HG03460 (cell line): ENCODE measurements around the gene THSD7B.

Experiments
- ATAC-seq: cut with Tn5 transposase; IDR thresholded peaks from one replicate; pipeline ENCODE4 v1.9.1; 2021; ENCODE audit not compliant: unreplicated experiment

THSD7B gene

GRCh38 chr2:137333386-137334165 is 568.2 kb downstream of the THSD7B start:
- no peak for ATAC-seq

- no peak for ATAC-seq
These were observed 570.7 kb downstream of the THSD7B start for GRCh38 chr2:137336067-137336466.

- no peak for ATAC-seq
These were observed 573.7 kb downstream of the THSD7B start for GRCh38 chr2:137339051-137339450.

- ATAC-seq, result no peak
These were observed 580.6 kb downstream of the THSD7B start for GRCh38 chr2:137345994-137346393.

- ATAC-seq, result no peak
These were observed 583.0 kb downstream of the THSD7B start for GRCh38 chr2:137348301-137348700.

- no peak for ATAC-seq
These were observed 592.3 kb downstream of the THSD7B start for GRCh38 chr2:137357634-137358033.

GRCh38 chr2:137367361-137367760 is 602.0 kb downstream of the THSD7B start:
- no peak for ATAC-seq

GRCh38 chr2:137369106-137369505 is 603.8 kb downstream of the THSD7B start:
- ATAC-seq, result no peak

- no peak for ATAC-seq
These were observed 613.8 kb downstream of the THSD7B start for GRCh38 chr2:137379186-137379585.

GRCh38 chr2:137380610-137381009 is 615.3 kb downstream of the THSD7B start:
- no peak for ATAC-seq

GRCh38 chr2:137381731-137382130 is 616.4 kb downstream of the THSD7B start:
- no peak for ATAC-seq

GRCh38 chr2:137383391-137383790 is 618.0 kb downstream of the THSD7B start:
- no peak for ATAC-seq

- no peak for ATAC-seq
These were observed 621.7 kb downstream of the THSD7B start for GRCh38 chr2:137387044-137387443.

GRCh38 chr2:137405496-137405895 is 640.2 kb downstream of the THSD7B start:
- no peak for ATAC-seq

- no peak for ATAC-seq
These were observed 646.2 kb downstream of the THSD7B start for GRCh38 chr2:137411585-137411984.

- no peak for ATAC-seq
These were observed 655.4 kb downstream of the THSD7B start for GRCh38 chr2:137420744-137421143.

GRCh38 chr2:137435162-137435561 is 669.8 kb downstream of the THSD7B start:
- no peak for ATAC-seq

GRCh38 chr2:137437386-137437785 is 672.0 kb downstream of the THSD7B start:
- no peak for ATAC-seq

GRCh38 chr2:137444970-137445369 is 679.6 kb downstream of the THSD7B start:
- no peak for ATAC-seq

- no peak for ATAC-seq
These were observed 684.1 kb downstream of the THSD7B start for GRCh38 chr2:137449454-137449853.

GRCh38 chr2:137454886-137455285 is 689.5 kb downstream of the THSD7B start:
- no peak for ATAC-seq

- peak; percentile 83 for ATAC-seq
These were observed 702.0 kb downstream of the THSD7B start for GRCh38 chr2:137467246-137467862.

- no peak for ATAC-seq
These were observed 727.9 kb downstream of the THSD7B start for GRCh38 chr2:137493261-137493660.
